Parathyroid adenoma (tissue), 2 donors: Measurements from ENCODE around the gene NRSN2.
A peak's percentile ranks its signal among the peaks of the same experiment; 100 is the strongest.

Experiments used
- H2AFZ ChIP-seq: fragments of 300-600 bp; sonication (generic); one replicate; pipeline ENCODE4 v1.7.0; 2017; ENCODE audit warnings: antibody characterized with exemption, mild to moderate bottlenecking
- H3K27ac ChIP-seq: fragments of 300-600 bp; sonication (generic); one replicate; pipeline ENCODE4 v1.7.0; 2017
- H3K27me3 ChIP-seq: fragments of 300-600 bp; sonication (generic); one replicate; pipeline ENCODE4 v1.7.0; 2017; ENCODE audit warnings: low read length; ENCODE audit not compliant: control insufficient read depth, insufficient read depth
- H3K36me3 ChIP-seq: fragments of 300-600 bp; sonication (generic); one replicate; pipeline ENCODE4 v1.7.0; 2017; ENCODE audit warnings: low read length; ENCODE audit not compliant: control insufficient read depth, insufficient read depth
- H3K4me1 ChIP-seq: fragments of 300-600 bp; sonication (generic); one replicate; pipeline ENCODE4 v1.7.0; 2017; ENCODE audit warnings: control low read depth
- H3K4me2 ChIP-seq: fragments of 300-600 bp; sonication (generic); one replicate; pipeline ENCODE4 v1.7.0; 2017; ENCODE audit warnings: low read length
- H3K4me3 ChIP-seq: fragments of 300-600 bp; sonication (generic); one replicate; pipeline ENCODE4 v1.7.0; 2017; ENCODE audit warnings: low read depth, low read length
- H3K79me2 ChIP-seq: fragments of 300-600 bp; sonication (generic); one replicate; pipeline ENCODE4 v1.7.0; 2017; ENCODE audit warnings: control low read depth
- H3K9ac ChIP-seq: fragments of 300-600 bp; sonication (generic); one replicate; pipeline ENCODE4 v1.7.0; 2017; ENCODE audit warnings: mild to moderate bottlenecking
- H3K9me3 ChIP-seq: fragments of 300-600 bp; sonication (generic); one replicate; pipeline ENCODE4 v1.7.0; 2017; ENCODE audit warnings: low read length; ENCODE audit not compliant: control insufficient read depth
- CTCF ChIP-seq: fragments of 300-600 bp; sonication (generic); IDR thresholded peaks from one replicate; pipeline ENCODE4 v1.7.0; 2017; ENCODE audit warnings: antibody characterized with exemption, mild to moderate bottlenecking
- donor health status: primary hyperparathyroidism.

NRSN2 gene

GRCh38 chr20:346640-347316 lies at the start of gene NRSN2:
Gene NRSN2 (plus strand): TSS chr20:347111. CDS start chr20:349644, 2,533 bp downstream.
- Histone ChIP-seq H3K4me2 (peak within 1 kb of the TSS; percentile 72), H3K4me3 (peak within 1 kb of the TSS; percentile 71), H3K4me1 (peaks cover 5% of the 10 kb centered on the region), H3K27me3 (no peaks in the 10 kb centered on the region), H3K9ac (peak within 1 kb of the TSS; percentile 49), H3K36me3 (no peaks in the 10 kb centered on the region), H2AFZ (peak within 1 kb of the TSS; percentile 89), H3K79me2 (peaks cover 4% of the 10 kb centered on the region), H3K27ac (peak within 1 kb of the TSS; percentile 94), H3K9me3 (no peaks in the 10 kb centered on the region)
- TF ChIP-seq CTCF = no peak

GRCh38 chr20:297925-298775 lies 48.8 kb upstream of the NRSN2 start:
- Histone ChIP-seq H3K79me2 (peaks cover 33% of the 10 kb centered on the region), H3K4me1 (peaks cover 23% of the 10 kb centered on the region), H3K9me3 (no peaks in the 10 kb centered on the region), H3K4me2 (peak overlapping the region; percentile 68), H3K4me3 (peak overlapping the region; percentile 78), H3K9ac (peak overlapping the region; percentile 70), H2AFZ (peak overlapping the region; percentile 70), H3K36me3 (no peaks in the 10 kb centered on the region), H3K27me3 (no peaks in the 10 kb centered on the region), H3K27ac (peak overlapping the region; percentile 96)
- TF ChIP-seq CTCF = no peak

GRCh38 chr20:298776-299391 lies 48.0 kb upstream of the NRSN2 start:
- Histone ChIP-seq H3K27ac (peak overlapping the region; percentile 96), H3K4me1 (peaks cover 23% of the 10 kb centered on the region), H3K9ac (no peak overlapping the region), H3K9me3 (no peaks in the 10 kb centered on the region), H3K79me2 (peaks cover 33% of the 10 kb centered on the region), H2AFZ (no peak overlapping the region), H3K4me2 (peak overlapping the region; percentile 68), H3K27me3 (no peaks in the 10 kb centered on the region), H3K4me3 (peak overlapping the region; percentile 78), H3K36me3 (no peaks in the 10 kb centered on the region)
- no peak for TF ChIP-seq CTCF

- H3K4me1 ChIP-seq = peaks cover 23% of the 10 kb centered on the region
- no peak overlapping the region for H3K9ac ChIP-seq
- no peak overlapping the region for H3K4me3 ChIP-seq
- peaks cover 35% of the 10 kb centered on the region for H3K79me2 ChIP-seq
- H2AFZ ChIP-seq = no peak overlapping the region
- no peaks in the 10 kb centered on the region for H3K27me3 ChIP-seq
- H3K36me3 ChIP-seq = no peaks in the 10 kb centered on the region
- H3K27ac ChIP-seq = peak overlapping the region; percentile 25
- no peaks in the 10 kb centered on the region for H3K9me3 ChIP-seq
- H3K4me2 ChIP-seq = peak overlapping the region; percentile 68
- no peak for TF ChIP-seq CTCF
Measured at GRCh38 chr20:300345-300990, 46.4 kb upstream of the NRSN2 start.
